IPS-18c (cell line): ENCODE data around the gene TMOD3.
A peak's percentile ranks its signal among the peaks of the same experiment; 100 is the strongest.

Source experiments
- H3K4me3 ChIP-seq: 2 replicates; pipeline ENCODE4 v1.7.0; 2013; ENCODE audit warnings: low read depth, mild to moderate bottlenecking, low read length, moderate library complexity; ENCODE audit not compliant: insufficient read depth
- H3K9me3 ChIP-seq: one replicate; pipeline ENCODE4 v1.6.1; 2013; ENCODE audit warnings: mild to moderate bottlenecking, low read length, moderate library complexity; ENCODE audit not compliant: control insufficient read depth, insufficient read depth

Gene TMOD3

GRCh38 chr15:51812598-51812997 lies 16.9 kb upstream of the TMOD3 start:
- no peak overlapping the region for H3K4me3 ChIP-seq
- no peaks in the 10 kb centered on the region for H3K9me3 ChIP-seq

- Histone ChIP-seq H3K9me3 (no peaks in the 10 kb centered on the region), H3K4me3 (no peak overlapping the region)
Measured at GRCh38 chr15:51814606-51815005, 14.8 kb upstream of the TMOD3 start.

- no peak overlapping the region for H3K4me3 ChIP-seq
- H3K9me3 ChIP-seq = no peaks in the 10 kb centered on the region
Measured at GRCh38 chr15:51816611-51817010, 12.8 kb upstream of the TMOD3 start.

GRCh38 chr15:51818150-51818549 lies 11.3 kb upstream of the TMOD3 start:
- H3K9me3 ChIP-seq = no peaks in the 10 kb centered on the region
- H3K4me3 ChIP-seq = no peak overlapping the region

- H3K4me3 ChIP-seq = no peak overlapping the region
- H3K9me3 ChIP-seq = no peaks in the 10 kb centered on the region
Measured at GRCh38 chr15:51825698-51826097, 3.8 kb upstream of the TMOD3 start.

DNA sequence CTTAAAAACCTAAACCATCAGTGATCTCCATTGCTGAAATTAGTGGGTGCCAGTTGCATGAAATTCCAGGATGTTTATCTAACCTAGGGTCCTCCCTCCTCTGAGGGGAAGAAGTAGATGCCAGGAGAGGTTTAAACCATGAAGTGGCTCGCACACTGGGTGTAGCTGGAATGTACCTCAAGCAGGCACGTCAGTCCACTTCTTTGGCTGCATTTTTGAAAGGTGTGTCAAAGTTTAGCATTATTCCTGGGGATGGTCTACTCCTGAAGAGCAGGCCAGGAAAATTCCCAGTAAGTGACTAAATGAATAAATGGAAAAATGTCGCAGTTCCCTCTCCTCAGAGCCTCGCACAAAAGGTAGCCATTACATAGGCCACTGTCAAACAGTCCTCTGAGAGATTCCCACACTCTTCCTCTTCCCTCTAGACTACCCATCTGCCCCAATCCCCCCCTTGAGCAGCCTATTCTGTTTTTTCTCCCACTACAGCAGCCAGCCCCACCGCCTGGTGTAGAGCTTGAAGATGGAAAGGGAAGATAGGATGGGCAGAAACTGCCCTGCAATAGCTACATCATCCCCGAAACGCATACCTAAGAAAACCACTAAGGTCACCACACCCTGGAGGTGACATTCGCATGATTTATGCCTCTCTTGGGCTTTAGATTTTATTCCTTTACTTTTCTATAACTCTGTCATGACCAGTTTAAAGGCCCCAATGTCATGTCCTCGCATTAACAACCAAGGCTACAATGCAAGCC lies 655 bp upstream of the TMOD3 start:
- H3K4me3 ChIP-seq = no peak overlapping the region
- no peaks in the 10 kb centered on the region for H3K9me3 ChIP-seq

GRCh38 chr15:51830276-51830806 lies 888 bp downstream of the TMOD3 start:
- no peaks in the 10 kb centered on the region for H3K9me3 ChIP-seq
- peak overlapping the region; percentile 97 for H3K4me3 ChIP-seq

DNA sequence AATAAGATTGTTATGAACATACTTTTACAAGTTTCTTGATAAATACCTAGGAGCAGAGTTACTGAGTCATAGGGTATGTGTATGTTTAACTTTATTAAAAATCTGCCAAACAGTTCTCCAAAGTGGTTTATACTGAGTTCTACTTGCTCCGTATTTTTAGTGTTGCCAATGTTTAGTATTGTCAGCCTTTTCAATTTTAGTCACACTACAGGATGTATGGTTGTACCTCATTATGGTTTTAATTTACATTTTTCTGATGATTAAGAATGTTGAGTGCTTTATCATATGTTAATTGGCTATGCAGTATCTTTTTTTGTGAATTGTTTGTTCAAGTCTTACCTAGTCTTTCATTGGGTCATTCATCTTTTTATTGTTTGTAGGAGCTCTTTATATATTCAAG lies 4.3 kb downstream of the TMOD3 start:
- Histone ChIP-seq H3K9me3 (no peaks in the 10 kb centered on the region), H3K4me3 (no peak overlapping the region)

DNA sequence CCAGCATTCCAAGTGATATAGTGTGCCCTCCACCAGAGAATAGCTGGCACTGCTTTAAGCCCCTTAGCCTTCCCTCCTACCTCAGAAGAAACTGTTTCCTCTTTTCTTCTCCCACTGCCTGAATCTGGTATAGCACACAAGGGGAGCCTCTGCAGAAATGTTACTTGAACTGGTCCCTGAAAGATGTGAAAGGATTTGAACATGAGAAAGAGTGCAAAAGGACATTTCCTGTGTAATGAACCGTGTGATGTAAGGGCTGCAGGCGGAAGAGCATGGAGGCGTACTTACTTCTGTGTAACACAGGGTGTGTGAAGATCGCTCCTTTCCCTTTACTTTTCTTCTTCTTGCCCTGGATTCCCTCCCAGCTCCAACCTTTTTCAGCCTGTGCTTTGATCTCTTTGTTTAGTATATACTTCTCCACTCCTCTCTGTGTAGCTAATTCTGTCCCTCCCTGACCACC lies 8.4 kb downstream of the TMOD3 start:
- H3K9me3 ChIP-seq = no peaks in the 10 kb centered on the region
- no peak overlapping the region for H3K4me3 ChIP-seq

DNA sequence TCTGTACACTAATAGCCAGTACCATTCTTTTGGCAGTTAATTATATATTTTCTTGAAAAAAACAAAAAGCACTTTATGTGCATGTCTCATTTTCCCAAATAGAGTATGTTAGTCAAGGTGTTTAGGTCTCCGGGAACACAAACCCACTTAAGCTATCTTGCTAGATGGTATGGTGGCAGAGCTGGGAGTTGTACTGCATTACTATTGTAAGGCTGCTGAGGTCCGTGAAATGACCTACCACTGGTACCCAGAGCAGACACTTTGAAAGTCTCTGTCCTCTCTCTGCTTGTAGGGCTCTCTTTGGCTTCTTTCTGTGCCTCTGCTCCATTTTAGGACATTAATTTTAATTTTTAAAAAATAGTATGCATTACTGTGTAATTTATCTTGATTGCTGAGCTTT lies 8.8 kb downstream of the TMOD3 start:
- Histone ChIP-seq H3K4me3 (no peak overlapping the region), H3K9me3 (no peaks in the 10 kb centered on the region)

GRCh38 chr15:51840692-51841091 lies 11.2 kb downstream of the TMOD3 start:
- Histone ChIP-seq H3K9me3 (no peaks in the 10 kb centered on the region), H3K4me3 (no peak overlapping the region)

GRCh38 chr15:51841406-51842040 lies 12.1 kb downstream of the TMOD3 start:
- no peaks in the 10 kb centered on the region for H3K9me3 ChIP-seq
- no peak overlapping the region for H3K4me3 ChIP-seq

- no peak overlapping the region for H3K4me3 ChIP-seq
- no peaks in the 10 kb centered on the region for H3K9me3 ChIP-seq
Measured at GRCh38 chr15:51842265-51842664, 12.8 kb downstream of the TMOD3 start.

- Histone ChIP-seq H3K9me3 (no peaks in the 10 kb centered on the region), H3K4me3 (no peak overlapping the region)
Measured at GRCh38 chr15:51842852-51843737, 13.6 kb downstream of the TMOD3 start.

DNA sequence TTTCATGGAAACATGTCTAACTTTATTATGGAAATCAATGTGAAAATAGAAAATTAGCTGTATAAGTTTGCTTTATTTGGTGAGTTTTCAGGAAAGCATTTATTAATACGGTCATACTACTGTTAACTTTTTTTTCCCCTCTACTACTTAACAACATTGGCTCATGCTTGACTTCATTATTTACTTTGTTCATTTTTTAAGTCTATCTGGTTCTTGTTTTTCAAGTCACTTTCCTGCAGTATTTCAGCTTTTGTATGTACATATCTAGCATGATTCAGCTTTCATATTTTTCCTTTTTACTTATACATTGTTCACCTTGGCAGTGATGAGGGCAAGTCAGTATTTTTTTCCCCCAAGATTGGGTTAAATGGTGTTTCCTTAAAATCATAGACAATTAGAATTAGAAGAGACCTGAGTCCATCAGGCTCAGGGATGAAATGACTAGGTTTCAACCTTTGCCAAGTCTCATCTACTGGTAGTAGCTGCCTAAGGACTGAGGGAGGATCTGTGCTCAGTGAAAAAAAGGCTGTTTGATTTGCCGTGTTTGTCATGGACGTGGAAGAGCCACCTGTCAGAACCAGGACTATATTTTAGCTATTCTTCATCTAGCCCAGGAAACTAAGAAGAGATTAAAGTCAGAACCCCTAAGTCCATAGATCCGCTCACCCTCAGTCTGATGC lies 15.4 kb downstream of the TMOD3 start:
- no peak overlapping the region for H3K4me3 ChIP-seq
- no peaks in the 10 kb centered on the region for H3K9me3 ChIP-seq

DNA sequence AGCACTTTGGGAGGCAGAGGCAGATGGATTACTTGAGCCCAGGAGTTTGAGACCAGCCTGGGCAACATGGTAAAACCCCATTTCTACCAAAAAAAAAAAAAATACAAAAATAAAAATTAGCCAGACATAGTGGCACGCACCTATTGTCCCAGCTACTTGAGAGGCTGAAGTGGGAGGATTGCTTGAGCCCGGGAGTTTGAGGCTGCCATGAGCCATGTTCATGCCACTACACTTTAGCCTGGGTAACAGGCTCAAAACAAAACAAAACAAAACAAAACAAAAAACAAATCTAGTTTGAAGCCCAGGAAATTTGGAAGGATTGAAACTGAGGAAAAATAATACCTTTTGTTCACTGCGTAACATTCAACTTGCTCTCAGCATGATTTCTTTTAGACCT lies 16.6 kb downstream of the TMOD3 start:
- H3K9me3 ChIP-seq = no peaks in the 10 kb centered on the region
- no peak overlapping the region for H3K4me3 ChIP-seq
